HAP-1 (cell line): Measurements from ENCODE around the gene KRT73.

Source experiments
- DNase-seq, 2 experiments: peaks; one replicate each; pipeline ENCODE4 v3.0.0-alpha.2; 2016 to 2020; ENCODE audit warnings: low spot score in 2 of 2
- H3K27me3 ChIP-seq: fragments of 250-450 bp; sonication (Bioruptor Pico); 2 replicates; pipeline ENCODE4 v1.5.1; 2020; ENCODE audit warnings: low read depth, mild to moderate bottlenecking, moderate library complexity
- H3K36me3 ChIP-seq: fragments of 250-450 bp; sonication (Bioruptor Pico); replicated peaks from 2 replicates; pipeline ENCODE4 v1.5.1; 2020; ENCODE audit warnings: mild to moderate bottlenecking
- H3K4me1 ChIP-seq: fragments of 250-450 bp; sonication (Bioruptor Pico); 2 replicates; pipeline ENCODE4 v1.5.1; 2020; ENCODE audit warnings: mild to moderate bottlenecking
- H3K4me3 ChIP-seq: fragments of 250-450 bp; sonication (Bioruptor Pico); 2 replicates; pipeline ENCODE4 v1.5.1; 2020; ENCODE audit warnings: mild to moderate bottlenecking, moderate library complexity
- H3K9me3 ChIP-seq: fragments of 250-450 bp; sonication (Bioruptor Pico); 2 replicates; pipeline ENCODE4 v1.5.1; 2020; ENCODE audit warnings: mild to moderate bottlenecking, moderate library complexity
- in situ Hi-C: fragments of 300-500 bp; cut with MboI; formaldehyde crosslinking; loops from 3 replicates; pipeline ENCODE4 v1.14.3; 2020; ENCODE audit warnings: low sequenced_read_pairs, inconsistent platforms, mixed read lengths

Gene KRT73

GRCh38 chr12:52656616-52657015 is 38.3 kb upstream of the KRT73 start:
- Histone ChIP-seq H3K27me3 (peaks cover 3% of the 10 kb centered on the region; the same call in 1 of the 2 replicates), H3K4me3 (no peak overlapping the region)
- in situ Hi-C loops, result loop anchor here (25.0 kb wide), 1 partner anchor 331 kb away; no protein-coding TSS in a partner anchor

GRCh38 chr12:52655720-52656124 is 37.4 kb upstream of the KRT73 start:
- Histone ChIP-seq H3K4me1 (no peaks in the 10 kb centered on the region), H3K4me3 (no peak overlapping the region), H3K9me3 (no peaks in the 10 kb centered on the region), H3K27me3 (peaks cover 3% of the 10 kb centered on the region; the same call in 1 of the 2 replicates), H3K36me3 (no peaks in the 10 kb centered on the region)
- in situ Hi-C loops, result loop anchor here (25.0 kb wide), 1 partner anchor 332 kb away; no protein-coding TSS in a partner anchor
- no peak for DNase-seq

More at GRCh38 chr12:52656616-52657015, 38.3 kb upstream of the KRT73 start:
- Histone ChIP-seq H3K9me3 (no peaks in the 10 kb centered on the region), H3K36me3 (no peaks in the 10 kb centered on the region), H3K4me1 (no peaks in the 10 kb centered on the region)
- no peak for DNase-seq

GRCh38 chr12:52655251-52655650 is 36.9 kb upstream of the KRT73 start:
- Histone ChIP-seq H3K27me3 (peaks cover 3% of the 10 kb centered on the region; the same call in 1 of the 2 replicates), H3K4me1 (no peaks in the 10 kb centered on the region), H3K4me3 (no peak overlapping the region), H3K36me3 (no peaks in the 10 kb centered on the region), H3K9me3 (no peaks in the 10 kb centered on the region)
- in situ Hi-C loops, result loop anchor here (25.0 kb wide), 1 partner anchor 332 kb away; no protein-coding TSS in a partner anchor
- no peak for DNase-seq

- H3K27me3 ChIP-seq, result no peaks in the 10 kb centered on the region; the same call in 1 of the 2 replicates
- no peaks in the 10 kb centered on the region for H3K36me3 ChIP-seq
- no peaks in the 10 kb centered on the region for H3K9me3 ChIP-seq
- H3K4me1 ChIP-seq, result no peaks in the 10 kb centered on the region
- no peak for DNase-seq
- in situ Hi-C loops, result loop anchor here (25.0 kb wide), 1 partner anchor 336 kb away; no protein-coding TSS in a partner anchor
- no peak within 1 kb of the TSS for H3K4me3 ChIP-seq
Observed at GRCh38 chr12:52651726-52652261, 33.4 kb upstream of the KRT73 start, which contains the start of gene KRT2. KRT2 (minus strand) TSS chr12:52652211; CDS start chr12:52652142, 69 bp downstream.

GRCh38 chr12:52650520-52651081 is 32.2 kb upstream of the KRT73 start:
- in situ Hi-C loops, result loop anchor here (25.0 kb wide), 1 partner anchor 337 kb away; no protein-coding TSS in a partner anchor
- DNase-seq, result no peak

GRCh38 chr12:52649066-52649465 is 30.7 kb upstream of the KRT73 start:
- in situ Hi-C loops, result no loop called here
- no peaks in the 10 kb centered on the region; the same call in 1 of the 2 replicates for H3K27me3 ChIP-seq
- no peaks in the 10 kb centered on the region for H3K9me3 ChIP-seq
- no peak for DNase-seq
- no peaks in the 10 kb centered on the region for H3K4me1 ChIP-seq
- H3K36me3 ChIP-seq, result no peaks in the 10 kb centered on the region
- no peak overlapping the region for H3K4me3 ChIP-seq

More at GRCh38 chr12:52650520-52651081, 32.2 kb upstream of the KRT73 start:
- Histone ChIP-seq H3K4me1 (no peaks in the 10 kb centered on the region), H3K36me3 (no peaks in the 10 kb centered on the region), H3K9me3 (no peaks in the 10 kb centered on the region), H3K27me3 (no peaks in the 10 kb centered on the region; the same call in 1 of the 2 replicates), H3K4me3 (no peak overlapping the region)

GRCh38 chr12:52648012-52648550 is 29.7 kb upstream of the KRT73 start:
- no peak overlapping the region for H3K4me3 ChIP-seq
- no peaks in the 10 kb centered on the region for H3K4me1 ChIP-seq
- in situ Hi-C loops, result no loop called here
- no peaks in the 10 kb centered on the region; the same call in 1 of the 2 replicates for H3K27me3 ChIP-seq
- DNase-seq, result no peak
- H3K9me3 ChIP-seq, result no peaks in the 10 kb centered on the region
- no peaks in the 10 kb centered on the region for H3K36me3 ChIP-seq

- DNase-seq, result no peak
- no peaks in the 10 kb centered on the region for H3K36me3 ChIP-seq
Observed at GRCh38 chr12:52647601-52648000, 29.2 kb upstream of the KRT73 start.

GRCh38 chr12:52646613-52647012 is 28.3 kb upstream of the KRT73 start:
- no peak for DNase-seq
- peaks cover 2% of the 10 kb centered on the region for H3K27me3 ChIP-seq
- in situ Hi-C loops, result no loop called here
- H3K36me3 ChIP-seq, result no peaks in the 10 kb centered on the region
- H3K4me1 ChIP-seq, result no peaks in the 10 kb centered on the region
- H3K4me3 ChIP-seq, result no peak overlapping the region
- no peaks in the 10 kb centered on the region for H3K9me3 ChIP-seq

More at GRCh38 chr12:52647601-52648000, 29.2 kb upstream of the KRT73 start:
- Histone ChIP-seq H3K4me3 (no peak overlapping the region), H3K9me3 (no peaks in the 10 kb centered on the region), H3K4me1 (no peaks in the 10 kb centered on the region), H3K27me3 (no peaks in the 10 kb centered on the region; the same call in 1 of the 2 replicates)
- in situ Hi-C loops, result no loop called here

GRCh38 chr12:52645982-52646381 is 27.6 kb upstream of the KRT73 start:
- peaks cover 8% of the 10 kb centered on the region for H3K27me3 ChIP-seq
- no peaks in the 10 kb centered on the region for H3K36me3 ChIP-seq
- no peaks in the 10 kb centered on the region for H3K4me1 ChIP-seq
- H3K4me3 ChIP-seq, result no peak overlapping the region
- no peak for DNase-seq
- in situ Hi-C loops, result no loop called here
- no peaks in the 10 kb centered on the region for H3K9me3 ChIP-seq

GRCh38 chr12:52645120-52645761 is 26.9 kb upstream of the KRT73 start:
- DNase-seq, result no peak
- no peaks in the 10 kb centered on the region for H3K36me3 ChIP-seq
- in situ Hi-C loops, result no loop called here

GRCh38 chr12:52644078-52644415 is 25.7 kb upstream of the KRT73 start:
- peaks cover 19% of the 10 kb centered on the region for H3K27me3 ChIP-seq
- H3K4me3 ChIP-seq, result no peak overlapping the region
- no peaks in the 10 kb centered on the region for H3K4me1 ChIP-seq
- in situ Hi-C loops, result no loop called here
- no peaks in the 10 kb centered on the region for H3K9me3 ChIP-seq
- DNase-seq, result no peak
- no peaks in the 10 kb centered on the region for H3K36me3 ChIP-seq

More at GRCh38 chr12:52645120-52645761, 26.9 kb upstream of the KRT73 start:
- Histone ChIP-seq H3K4me3 (no peak overlapping the region), H3K9me3 (no peaks in the 10 kb centered on the region), H3K27me3 (peaks cover 13% of the 10 kb centered on the region), H3K4me1 (no peaks in the 10 kb centered on the region)

GRCh38 chr12:52643233-52644077 is 25.1 kb upstream of the KRT73 start:
- Histone ChIP-seq H3K4me1 (no peaks in the 10 kb centered on the region), H3K36me3 (no peaks in the 10 kb centered on the region), H3K4me3 (no peak overlapping the region), H3K27me3 (peaks cover 25% of the 10 kb centered on the region), H3K9me3 (no peaks in the 10 kb centered on the region)
- in situ Hi-C loops, result no loop called here
- DNase-seq, result no peak
